A549 (cell line): ENCODE results near the gene C3orf52. TPM values are rescaled to one million over a fixed set of nuclear protein-coding genes. Genes with fewer than 3 reads are reported as not detected.
A peak's percentile ranks its signal among the peaks of the same experiment; 100 is the strongest.

ENCODE experiments used
- ATAC-seq, 2 experiments: fragments of 200-7000 bp in 1 of 2; fragments of >200 bp in 1 of 2; cut with Nextera tagmentation in 1 of 2; cut with Tn5 transposase in 1 of 2; 3 replicates each; pipeline versions ENCODE4 v1.8.0 to v1.9.1; 2018 to 2020; ENCODE audit warnings: mild to moderate bottlenecking in 1 of 2, moderate library complexity in 1 of 2
- CTCF ChIA-PET: fragments of 300-600 bp; sonication (Branson Sonifier 250); formaldehyde crosslinking; extraction: SDS; loops from one replicate; lab custom pipeline; 2021; ENCODE audit warnings: antibody characterized with exemption, inconsistent platforms; lab: Yijun Ruan, JAX
- POLR2A ChIA-PET: fragments of 350-600 bp; formaldehyde crosslinking; extraction: SDS; loops from one replicate; lab custom pipeline; 2021; ENCODE audit warnings: antibody characterized with exemption, inconsistent platforms; lab: Yijun Ruan, JAX
- DNase-seq, 2 experiments: peaks; one replicate each; pipeline versions ENCODE4 v3.0.0 to v3.0.0-alpha.2; 2011 to 2016; ENCODE audit warnings: low read depth in 1 of 2, low spot score in 1 of 2
- FAIRE-seq: peaks from 2 replicates; lab custom pipeline; 2011; peaks lifted over from hg19 to GRCh38; lab: Jason Lieb, UNC
- H3K27ac ChIP-seq, 2 experiments: fragments of >200 bp; sonication (Bioruptor Twin); formaldehyde crosslinking; 3 replicates each; pipeline ENCODE4 v1.5.1; 2016 to 2017
- H3K4me1 ChIP-seq: fragments of >200 bp; sonication (Bioruptor Twin); formaldehyde crosslinking; 3 replicates; pipeline ENCODE4 v1.6.1; 2016
- H3K4me2 ChIP-seq: fragments of >200 bp; sonication (Bioruptor Twin); formaldehyde crosslinking; 3 replicates; pipeline ENCODE4 v1.6.1; 2016
- H3K4me3 ChIP-seq: fragments of >200 bp; sonication (Bioruptor Twin); formaldehyde crosslinking; 3 replicates; pipeline ENCODE4 v1.5.1; 2016
- H3K9me3 ChIP-seq: fragments of >200 bp; sonication (Bioruptor Twin); formaldehyde crosslinking; 3 replicates; pipeline ENCODE4 v1.6.1; 2016
- ATOH8 ChIP-seq: fragments of 250-450 bp; sonication (Bioruptor Pico); IDR thresholded peaks from 2 replicates; pipeline ENCODE4 v1.5.0; 2020; ENCODE audit warnings: low read depth, mild to moderate bottlenecking, moderate library complexity
- BHLHE40 ChIP-seq: IDR thresholded peaks from 2 replicates; pipeline ENCODE4 v1.6.1; 2012; ENCODE audit warnings: low read depth, low read length, inconsistent platforms
- CBX8 ChIP-seq: fragments of 200-600 bp; sonication (generic); IDR thresholded peaks from 2 replicates; pipeline ENCODE4 v1.6.1; 2016
- EHF ChIP-seq: fragments of 250-450 bp; sonication (Bioruptor Pico); IDR thresholded peaks from 2 replicates; pipeline ENCODE4 v1.5.0; 2020; ENCODE audit warnings: mild to moderate bottlenecking
- EHMT2 ChIP-seq: fragments of 200-600 bp; sonication (generic); IDR thresholded peaks from 2 replicates; pipeline ENCODE4 v1.6.1; 2016; ENCODE audit warnings: antibody characterized with exemption, low read depth, mild to moderate bottlenecking, moderate library complexity
- ESRRA ChIP-seq: fragments of 150-350 bp; IDR thresholded peaks from 2 replicates; pipeline ENCODE4 v1.6.1; 2014; ENCODE audit warnings: mild to moderate bottlenecking, low read length, borderline replicate concordance
- FOSL2 ChIP-seq, 2 experiments: fragments of 450-650 bp in 1 of 2; fragments of >200 bp in 1 of 2; sonication (Bioruptor Twin) in 1 of 2; formaldehyde crosslinking; IDR thresholded peaks; 2 replicates each; pipeline versions ENCODE4 v1.5.0 to v1.6.1; 2016 to 2020; ENCODE audit warnings: mild to moderate bottlenecking in 1 of 2, moderate library complexity in 1 of 2
- FOXS1 ChIP-seq: fragments of 250-450 bp; sonication (Bioruptor Pico); IDR thresholded peaks from 2 replicates; pipeline ENCODE4 v1.5.0; 2020; ENCODE audit warnings: mild to moderate bottlenecking, moderate library complexity
- HOXA7 ChIP-seq: fragments of 250-450 bp; sonication (Bioruptor Pico); IDR thresholded peaks from 2 replicates; pipeline ENCODE4 v1.5.0; 2020; ENCODE audit warnings: mild to moderate bottlenecking, moderate library complexity
- HOXB5 ChIP-seq: fragments of 250-450 bp; sonication (Bioruptor Pico); IDR thresholded peaks from 2 replicates; pipeline ENCODE4 v1.5.0; 2020; ENCODE audit warnings: mild to moderate bottlenecking, moderate library complexity
- JUN ChIP-seq, 2 experiments: fragments of >200 bp; sonication (Bioruptor Twin); formaldehyde crosslinking; IDR thresholded peaks; 2 replicates in 1 of 2; 3 replicates in 1 of 2; pipeline ENCODE4 v1.6.1; 2016 to 2017
- JUNB ChIP-seq: fragments of >200 bp; sonication (Bioruptor Twin); formaldehyde crosslinking; IDR thresholded peaks from 2 replicates; pipeline ENCODE4 v1.6.1; 2016
- MAFK ChIP-seq: fragments of 450-650 bp; IDR thresholded peaks from 2 replicates; pipeline ENCODE4 v1.6.1; 2014; ENCODE audit not compliant: partially characterized antibody
- MYC ChIP-seq: IDR thresholded peaks from 2 replicates; pipeline ENCODE4 v1.6.1; 2012; ENCODE audit warnings: mild to moderate bottlenecking, inconsistent platforms, low read length, improper control_type of control experiment, borderline replicate concordance
- NPAS2 ChIP-seq: fragments of 250-450 bp; sonication (Bioruptor Pico); IDR thresholded peaks from 2 replicates; pipeline ENCODE4 v1.8.0; 2022; ENCODE audit warnings: mild to moderate bottlenecking, moderate library complexity, borderline replicate concordance
- REST ChIP-seq: fragments of 200-600 bp; sonication (generic); IDR thresholded peaks from 2 replicates; pipeline ENCODE4 v1.6.1; 2016; ENCODE audit warnings: antibody characterized with exemption, mild to moderate bottlenecking, moderate library complexity
- RFX5 ChIP-seq: fragments of 450-650 bp; IDR thresholded peaks from 2 replicates; pipeline ENCODE4 v1.7.1; 2014; ENCODE audit warnings: antibody characterized with exemption, mild to moderate bottlenecking, moderate library complexity
- RNF2 ChIP-seq: fragments of 200-600 bp; sonication (generic); IDR thresholded peaks from 2 replicates; pipeline ENCODE4 v1.6.1; 2016; ENCODE audit warnings: low read depth, mild to moderate bottlenecking, antibody characterized with exemption, moderate library complexity, borderline replicate concordance
- SMC3 ChIP-seq: fragments of >200 bp; sonication (Bioruptor Twin); formaldehyde crosslinking; IDR thresholded peaks from 3 replicates; pipeline ENCODE4 v1.6.1; 2018; ENCODE audit warnings: inconsistent platforms
- SREBF2 ChIP-seq: fragments of 450-650 bp; IDR thresholded peaks from 2 replicates; pipeline ENCODE4 v1.6.1; 2014; ENCODE audit warnings: mild to moderate bottlenecking, moderate library complexity
- TFCP2L1 ChIP-seq: fragments of 250-450 bp; sonication (Bioruptor Pico); IDR thresholded peaks from 2 replicates; pipeline ENCODE4 v1.5.0; 2021; ENCODE audit warnings: mild to moderate bottlenecking
- TP53 ChIP-seq: fragments of 250-450 bp; sonication (Bioruptor Pico); IDR thresholded peaks from 2 replicates; pipeline ENCODE4 v1.5.0; 2021; ENCODE audit warnings: mild to moderate bottlenecking, moderate library complexity
- USF2 ChIP-seq: fragments of 450-650 bp; IDR thresholded peaks from 2 replicates; pipeline ENCODE4 v1.6.1; 2014; ENCODE audit warnings: antibody characterized with exemption
- ZC3H11A ChIP-seq: fragments of 450-650 bp; IDR thresholded peaks from 2 replicates; pipeline ENCODE4 v1.6.1; 2014; ENCODE audit warnings: antibody characterized with exemption, mild to moderate bottlenecking
- ZNF302 ChIP-seq: fragments of 250-450 bp; sonication (Bioruptor Pico); IDR thresholded peaks from 2 replicates; pipeline ENCODE4 v1.9.0; 2021; ENCODE audit warnings: inconsistent platforms, mild to moderate bottlenecking, moderate library complexity
- WGBS: methylation state at CpG from one replicate; pipeline ENCODE4 v1.1.6; 2017; ENCODE audit errors: missing lambda C conversion rate; 5-methylcytosine and 5-hydroxymethylcytosine counted together
- polyA plus RNA-seq, 4 experiments: library from polyadenylated mRNA; depleted of rRNA in 3 of 4; stranded (reverse); fragments of >200 nt; fragmentation: RNase III in 1 of 4; extraction: RNeasy Plus Mini Kit Qiagen cat#74134 plus additional on column Dnase treatment in 1 of 4; gene quantifications; 2 replicates in 3 of 4; 3 replicates in 1 of 4; pipeline ENCODE4 v1.2.3, GENCODE V29; 2011 to 2017

C3orf52 gene
- polyA plus RNA-seq, 2 of the 4 experiments (the other 2 are of a cell fraction): 7.0 to 11.5 TPM

- CTCF ChIA-PET: interaction anchor here (0.6 to 9.7 kb wide), 6 partner anchors 23 to 346 kb away, joined by 3 to 113 read pairs (median 3); no protein-coding TSS in a partner anchor
- ATAC-seq (no peak), DNase-seq (peak in 1 of 2 experiments; percentile 16), FAIRE-seq (no peak)
- peaks cover 14% of the 10 kb centered on the region; the same call in 1 of the 3 replicates for H3K4me1 ChIP-seq
- no peak for TF ChIP-seq ATOH8 (CRISPR knock-in tag)
- no peak for TF ChIP-seq RFX5
- TF ChIP-seq SREBF2: no peak
- no peak for TF ChIP-seq EHF (CRISPR knock-in tag)
- TF ChIP-seq CBX8: no peak
- no peak for TF ChIP-seq FOXS1 (CRISPR knock-in tag)
- TF ChIP-seq TFCP2L1 (CRISPR knock-in tag): no peak
- TF ChIP-seq SMC3: no peak
- no peak for TF ChIP-seq ZNF302 (CRISPR knock-in tag)
- no peak for TF ChIP-seq MAFK
- no peak for TF ChIP-seq TP53
- TF ChIP-seq MYC: no peak
- TF ChIP-seq USF2: no peak
- TF ChIP-seq NPAS2 (CRISPR knock-in tag): no peak
- no peak for TF ChIP-seq JUN (IDR thresholded peaks at IDR 0.05)
- no peak for TF ChIP-seq EHMT2
- TF ChIP-seq JUNB: no peak
- no peak for TF ChIP-seq ESRRA
- TF ChIP-seq ZC3H11A: no peak
- H3K27ac ChIP-seq: no peak overlapping the region
- no peak overlapping the region for H3K4me3 ChIP-seq
- no peaks in the 10 kb centered on the region for H3K9me3 ChIP-seq
- WGBS: 66% methylated on average over 3 of the region's 3 CpGs
- POLR2A ChIA-PET: no interaction called here
- H3K4me2 ChIP-seq: no peak overlapping the region
Observed at GRCh38 chr3:112038863-112039262, 47.3 kb upstream of the C3orf52 start.

GRCh38 chr3:112041321-112041720, 44.9 kb upstream of the C3orf52 start:
- Histone ChIP-seq H3K4me1 (peaks cover 14% of the 10 kb centered on the region; the same call in 1 of the 3 replicates), H3K9me3 (no peaks in the 10 kb centered on the region), H3K4me2 (no peak overlapping the region), H3K4me3 (no peak overlapping the region), H3K27ac (no peak overlapping the region)
- TF ChIP-seq FOSL2 (IDR thresholded peaks at IDR 0.05): no peak
- TF ChIP-seq FOSL2 (CRISPR knock-in tag; IDR thresholded peaks at IDR 0.05): no peak
- TF ChIP-seq HOXB5 (CRISPR knock-in tag): no peak
- no peak for TF ChIP-seq BHLHE40
- TF ChIP-seq REST: no peak
- TF ChIP-seq RNF2: no peak
- no peak for TF ChIP-seq HOXA7
- DNase-seq (no peak), FAIRE-seq (no peak), ATAC-seq (no peak)
- ChIA-PET POLR2A (no interaction called here), CTCF (interaction anchor here (1.0 to 9.7 kb wide), 7 partner anchors 18 to 350 kb away, joined by 3 to 113 read pairs (median 3); no protein-coding TSS in a partner anchor)
